Neural cell (in vitro differentiated cells): ENCODE results near the gene NOX1. TPM values are rescaled to one million over a fixed set of nuclear protein-coding genes. Genes with fewer than 3 reads are reported as not detected.

Source experiments
- H2AFZ ChIP-seq: fragments of 200-600, 300-800 bp; sonication (generic), shearing (Covaris generic); 2 replicates; pipeline ENCODE4 v1.6.0; 2014; ENCODE audit warnings: low read depth, mild to moderate bottlenecking, antibody characterized with exemption, low read length, moderate library complexity
- H3F3A ChIP-seq: fragments of 200-600 bp; shearing (Covaris generic); 2 replicates; pipeline ENCODE4 v1.6.1; 2016; ENCODE audit warnings: mild to moderate bottlenecking, moderate library complexity, mixed read lengths, antibody characterized with exemption, low read length; ENCODE audit not compliant: insufficient read depth, poor library complexity, severe bottlenecking
- H3K27ac ChIP-seq: fragments of 200-600, 300-800 bp; sonication (generic), shearing (Covaris generic); 2 replicates; pipeline ENCODE4 v1.5.1; 2014; ENCODE audit warnings: mild to moderate bottlenecking, low read length, moderate library complexity
- H3K27me3 ChIP-seq: fragments of 300-800, 200-600 bp; sonication (generic), shearing (Covaris generic); 2 replicates; pipeline ENCODE4 v1.6.0; 2014; ENCODE audit warnings: mild to moderate bottlenecking, low read depth, low read length, moderate library complexity; ENCODE audit not compliant: insufficient read depth
- H3K36me3 ChIP-seq: fragments of 300-800, 200-600 bp; sonication (generic), shearing (Covaris generic); 2 replicates; pipeline ENCODE4 v1.5.1; 2014; ENCODE audit warnings: mild to moderate bottlenecking, antibody characterized with exemption, low read length, moderate library complexity; ENCODE audit not compliant: insufficient read depth
- H3K4me2 ChIP-seq: fragments of 300-800, 200-600 bp; sonication (generic), shearing (Covaris generic); 2 replicates; pipeline ENCODE4 v1.6.0; 2014; ENCODE audit warnings: mild to moderate bottlenecking, low read length
- H3K4me3 ChIP-seq: fragments of 300-800, 200-600 bp; sonication (generic), shearing (Covaris generic); 2 replicates; pipeline ENCODE4 v1.5.1; 2014; ENCODE audit warnings: mild to moderate bottlenecking, low read length, moderate library complexity
- H3K79me2 ChIP-seq: fragments of 200-600 bp; shearing (Covaris generic); replicated peaks from 2 replicates; pipeline ENCODE4 v1.6.0; 2014; ENCODE audit warnings: mild to moderate bottlenecking, low read length, moderate library complexity; ENCODE audit not compliant: insufficient read depth
- H3K9ac ChIP-seq: fragments of 300-800, 200-600 bp; sonication (generic), shearing (Covaris generic); 2 replicates; pipeline ENCODE4 v1.6.1; 2016; ENCODE audit warnings: mild to moderate bottlenecking, low read length, mixed read lengths
- H3K9me2 ChIP-seq: fragments of 200-600 bp; shearing (Covaris generic); 2 replicates; pipeline ENCODE4 v1.6.1; 2016; ENCODE audit warnings: mild to moderate bottlenecking, low read length, mixed read lengths; ENCODE audit not compliant: insufficient read depth
- H3K9me3 ChIP-seq: fragments of 200-600, 300-800 bp; sonication (generic), shearing (Covaris generic); 2 replicates; pipeline ENCODE4 v1.6.1; 2016; ENCODE audit warnings: mild to moderate bottlenecking, mixed run types, low read length, moderate library complexity, mixed read lengths
- H4K20me1 ChIP-seq: fragments of 200-600 bp; shearing (Covaris generic); 2 replicates; pipeline ENCODE4 v1.6.1; 2016; ENCODE audit warnings: mild to moderate bottlenecking, mixed run types; ENCODE audit not compliant: insufficient read depth
- CTCF ChIP-seq: fragments of 450-650 bp; IDR thresholded peaks from 2 replicates; pipeline ENCODE4 v1.5.1; 2014; ENCODE audit warnings: antibody characterized with exemption, mild to moderate bottlenecking, moderate library complexity; ENCODE audit not compliant: poor library complexity, severe bottlenecking
- EP300 ChIP-seq: fragments of 450-650 bp; conservative IDR thresholded peaks from 2 replicates; pipeline ENCODE4 v1.6.1; 2014; ENCODE audit warnings: antibody characterized with exemption, mild to moderate bottlenecking, moderate library complexity; ENCODE audit not compliant: poor library complexity, severe bottlenecking
- EZH2 ChIP-seq: fragments of 200-600, 300-800 bp; shearing (Covaris generic), sonication (generic); IDR thresholded peaks from 2 replicates; pipeline ENCODE4 v1.6.1; 2014; ENCODE audit warnings: antibody characterized with exemption, low read length, borderline replicate concordance, mild to moderate bottlenecking; ENCODE audit not compliant: insufficient read depth, poor library complexity, severe bottlenecking
- MXI1 ChIP-seq: fragments of 450-650 bp; conservative IDR thresholded peaks from 2 replicates; pipeline ENCODE4 v1.6.1; 2014; ENCODE audit warnings: antibody characterized with exemption, mild to moderate bottlenecking; ENCODE audit not compliant: poor library complexity, severe bottlenecking
- POLR2AphosphoS5 ChIP-seq: IDR thresholded peaks from 2 replicates; pipeline ENCODE4 v1.6.1; 2012
- RAD21 ChIP-seq: fragments of 450-650 bp; conservative IDR thresholded peaks from 2 replicates; pipeline ENCODE4 v1.6.1; 2014; ENCODE audit warnings: antibody characterized with exemption, mild to moderate bottlenecking, moderate library complexity
- REST ChIP-seq: IDR thresholded peaks from 2 replicates; pipeline ENCODE4 v1.6.1; 2012; ENCODE audit warnings: borderline replicate concordance
- SMC3 ChIP-seq: fragments of 450-650 bp; conservative IDR thresholded peaks from 2 replicates; pipeline ENCODE4 v1.6.1; 2014; ENCODE audit warnings: antibody characterized with exemption, mild to moderate bottlenecking, moderate library complexity; ENCODE audit not compliant: poor library complexity
- TAF1 ChIP-seq: IDR thresholded peaks from 2 replicates; pipeline ENCODE4 v1.6.1; 2012; ENCODE audit warnings: low read depth
- polyA plus RNA-seq: library from polyadenylated mRNA; depleted of rRNA; stranded (reverse); fragments of >200 nt; gene quantifications from 2 replicates; pipeline ENCODE4 v1.2.3, GENCODE V29; 2014

NOX1 gene
- polyA plus RNA-seq, 1 donor from 2014 or later = not detected

- H3F3A ChIP-seq = no peaks in the 10 kb centered on the region
- H3K27me3 ChIP-seq = no peaks in the 10 kb centered on the region
- no peaks in the 10 kb centered on the region for H3K9me2 ChIP-seq
- no peak overlapping the region for H3K27ac ChIP-seq
- H3K4me3 ChIP-seq = no peak overlapping the region
- H3K9ac ChIP-seq = no peak overlapping the region
- H3K9me3 ChIP-seq = no peaks in the 10 kb centered on the region
- TF ChIP-seq POLR2AphosphoS5 = no peak
- no peak for TF ChIP-seq REST
- no peak for TF ChIP-seq CTCF
- TF ChIP-seq MXI1 = no peak
- no peak for TF ChIP-seq EP300
- TF ChIP-seq EZH2 = no peak
- H3K4me2 ChIP-seq = no peak overlapping the region
- no peaks in the 10 kb centered on the region for H3K79me2 ChIP-seq
- no peak overlapping the region for H2AFZ ChIP-seq
- no peaks in the 10 kb centered on the region for H3K36me3 ChIP-seq
- no peaks in the 10 kb centered on the region for H4K20me1 ChIP-seq
These were observed 5.9 kb downstream of the NOX1 start for GRCh38 chrX:100868273-100868672.

GRCh38 chrX:100864657-100865391, 9.3 kb downstream of the NOX1 start:
- Histone ChIP-seq H3K4me2 (no peak overlapping the region), H3K79me2 (no peaks in the 10 kb centered on the region), H3K27ac (no peak overlapping the region), H3K27me3 (no peaks in the 10 kb centered on the region), H4K20me1 (no peaks in the 10 kb centered on the region), H2AFZ (no peak overlapping the region), H3K9ac (no peak overlapping the region), H3K4me3 (no peak overlapping the region), H3K9me2 (no peaks in the 10 kb centered on the region), H3F3A (no peaks in the 10 kb centered on the region), H3K36me3 (no peaks in the 10 kb centered on the region), H3K9me3 (no peaks in the 10 kb centered on the region)
- no peak for TF ChIP-seq RAD21
- no peak for TF ChIP-seq MXI1
- no peak for TF ChIP-seq SMC3
- TF ChIP-seq EP300 = no peak
- TF ChIP-seq REST = no peak
- TF ChIP-seq EZH2 = no peak
- TF ChIP-seq POLR2AphosphoS5 = no peak
- TF ChIP-seq TAF1 = no peak
- TF ChIP-seq CTCF = no peak
